ENCODE data around the gene SIGLEC14.
A peak's percentile ranks its signal among the peaks of the same experiment; 100 is the strongest.

Gene SIGLEC14

GRCh38 chr19:51614789-51615188 lies 31.8 kb downstream of the SIGLEC14 start:
- 0 out of 2 replicates have a peak, but pooled peaks cover 4% of the 10 kb centered on the region for H3K27me3 ChIP-seq (ENCODE audit: insufficient read depth, low read depth)

GRCh38 chr19:51610576-51610975 lies 36.0 kb downstream of the SIGLEC14 start:
- no peaks in the 10 kb centered on the region for H3K79me2 ChIP-seq (ENCODE audit: insufficient read depth, low read depth)
- H3K27ac ChIP-seq, result no peak overlapping the region
- no peak overlapping the region for H2AFZ ChIP-seq (ENCODE audit: low read depth)
- no peak overlapping the region for H3K9ac ChIP-seq
- no peak overlapping the region for H3K4me2 ChIP-seq
- no peaks in the 10 kb centered on the region for H3K36me3 ChIP-seq (ENCODE audit: insufficient read depth)
- H3K4me1 ChIP-seq (ENCODE audit: low read depth, poor library complexity, severe bottlenecking), result no peaks in the 10 kb centered on the region
- no peaks in the 10 kb centered on the region for H4K20me1 ChIP-seq (ENCODE audit: insufficient read depth)
- 0 out of 2 replicates have a peak, but pooled peaks cover 4% of the 10 kb centered on the region for H3K27me3 ChIP-seq (ENCODE audit: insufficient read depth, low read depth)
- TF ChIP-seq, protein P1, sequence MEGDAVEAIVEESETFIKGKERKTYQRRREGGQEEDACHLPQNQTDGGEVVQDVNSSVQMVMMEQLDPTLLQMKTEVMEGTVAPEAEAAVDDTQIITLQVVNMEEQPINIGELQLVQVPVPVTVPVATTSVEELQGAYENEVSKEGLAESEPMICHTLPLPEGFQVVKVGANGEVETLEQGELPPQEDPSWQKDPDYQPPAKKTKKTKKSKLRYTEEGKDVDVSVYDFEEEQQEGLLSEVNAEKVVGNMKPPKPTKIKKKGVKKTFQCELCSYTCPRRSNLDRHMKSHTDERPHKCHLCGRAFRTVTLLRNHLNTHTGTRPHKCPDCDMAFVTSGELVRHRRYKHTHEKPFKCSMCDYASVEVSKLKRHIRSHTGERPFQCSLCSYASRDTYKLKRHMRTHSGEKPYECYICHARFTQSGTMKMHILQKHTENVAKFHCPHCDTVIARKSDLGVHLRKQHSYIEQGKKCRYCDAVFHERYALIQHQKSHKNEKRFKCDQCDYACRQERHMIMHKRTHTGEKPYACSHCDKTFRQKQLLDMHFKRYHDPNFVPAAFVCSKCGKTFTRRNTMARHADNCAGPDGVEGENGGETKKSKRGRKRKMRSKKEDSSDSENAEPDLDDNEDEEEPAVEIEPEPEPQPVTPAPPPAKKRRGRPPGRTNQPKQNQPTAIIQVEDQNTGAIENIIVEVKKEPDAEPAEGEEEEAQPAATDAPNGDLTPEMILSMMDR (conservative IDR thresholded peaks at IDR 0.05; ENCODE audit: low read depth, low read length), result no peak
- no peak overlapping the region for H3K4me3 ChIP-seq (IDR thresholded peaks at IDR 0.05; ENCODE audit: insufficient read depth, low read depth, low read length)

More at GRCh38 chr19:51614789-51615188, 31.8 kb downstream of the SIGLEC14 start:
- no peak overlapping the region for H2AFZ ChIP-seq (ENCODE audit: low read depth)
- H3K79me2 ChIP-seq (ENCODE audit: insufficient read depth, low read depth), result no peaks in the 10 kb centered on the region
- H3K4me2 ChIP-seq, result no peak overlapping the region
- no peak overlapping the region for H3K9ac ChIP-seq
- TF ChIP-seq, protein P1 (conservative IDR thresholded peaks at IDR 0.05; ENCODE audit: low read depth, low read length), result no peak
- no peak overlapping the region for H3K27ac ChIP-seq
- no peaks in the 10 kb centered on the region for H3K36me3 ChIP-seq (ENCODE audit: insufficient read depth)
- no peaks in the 10 kb centered on the region for H4K20me1 ChIP-seq (ENCODE audit: insufficient read depth)
- no peaks in the 10 kb centered on the region for H3K4me1 ChIP-seq (ENCODE audit: low read depth, poor library complexity, severe bottlenecking)
- H3K4me3 ChIP-seq (IDR thresholded peaks at IDR 0.05; ENCODE audit: insufficient read depth, low read depth, low read length), result no peak overlapping the region

DNA sequence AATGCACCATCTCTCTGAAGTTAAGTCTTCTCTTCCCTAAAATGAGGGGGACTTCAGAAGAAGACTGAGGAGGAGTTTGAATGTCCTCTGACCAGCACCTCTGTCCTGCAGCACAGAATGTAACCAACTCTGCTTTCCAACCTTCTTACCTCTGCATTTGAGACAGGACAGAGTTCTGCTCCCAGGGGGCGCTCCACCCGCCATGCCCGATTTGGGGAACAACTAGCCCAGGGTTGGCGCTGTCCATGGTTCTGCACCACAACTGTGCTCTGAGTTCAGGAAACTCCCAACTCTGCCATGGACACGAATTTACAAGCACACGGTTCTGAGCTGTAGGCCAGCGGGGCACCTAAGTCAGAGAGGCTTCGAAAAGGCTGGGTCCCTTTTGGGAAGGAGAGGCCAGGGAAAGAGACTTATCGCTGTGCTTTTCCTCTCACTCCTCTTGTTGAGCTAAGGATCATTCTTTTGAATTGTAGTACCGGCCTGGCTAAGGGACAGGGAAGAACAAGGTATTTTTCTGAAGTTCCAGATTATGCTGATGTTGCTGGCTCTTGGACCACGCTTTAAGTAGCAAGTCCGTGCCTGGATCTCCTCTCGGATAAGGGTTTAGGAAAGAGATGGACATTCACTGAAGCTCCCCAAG lies 38.6 kb downstream of the SIGLEC14 start:
- no peak overlapping the region for H3K4me2 ChIP-seq
- H3K4me3 ChIP-seq (IDR thresholded peaks at IDR 0.05; ENCODE audit: insufficient read depth, low read depth, low read length), result no peak overlapping the region
- H3K79me2 ChIP-seq (ENCODE audit: insufficient read depth, low read depth), result no peaks in the 10 kb centered on the region
- no peaks in the 10 kb centered on the region for H3K36me3 ChIP-seq (ENCODE audit: insufficient read depth)
- H3K27me3 ChIP-seq (ENCODE audit: insufficient read depth, low read depth), result no peaks in the 10 kb centered on the region
- no peak overlapping the region for H3K27ac ChIP-seq
- no peak overlapping the region for H2AFZ ChIP-seq (ENCODE audit: low read depth)
- no peaks in the 10 kb centered on the region for H3K4me1 ChIP-seq (ENCODE audit: low read depth, poor library complexity, severe bottlenecking)
- no peaks in the 10 kb centered on the region for H4K20me1 ChIP-seq (ENCODE audit: insufficient read depth)
- no peak overlapping the region for H3K9ac ChIP-seq
- TF ChIP-seq, protein P1 (conservative IDR thresholded peaks at IDR 0.05; ENCODE audit: low read depth, low read length), result peak; percentile 54

DNA sequence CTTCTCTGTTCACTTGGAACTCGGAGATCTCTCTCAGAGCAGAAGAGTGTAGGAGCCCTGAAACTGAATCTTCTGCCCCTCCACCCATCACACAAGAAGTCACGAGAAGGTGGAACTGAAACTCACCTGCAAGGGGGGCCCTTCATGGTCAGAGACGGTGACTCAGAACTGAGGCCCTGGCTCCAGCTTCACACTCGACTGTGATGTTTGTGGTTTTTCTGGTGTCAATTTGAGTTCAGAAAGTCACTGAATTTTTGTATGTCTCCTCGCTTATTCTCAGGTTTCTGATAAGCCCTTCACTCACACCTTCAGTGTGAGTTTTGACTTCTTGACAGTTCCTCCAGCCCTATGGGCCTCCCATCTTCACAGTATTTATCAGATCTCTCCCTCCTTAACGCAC lies 39.5 kb downstream of the SIGLEC14 start:
- Histone ChIP-seq H3K4me3 (IDR thresholded peaks at IDR 0.05; ENCODE audit: insufficient read depth, low read depth, low read length) (no peak overlapping the region), H3K4me1 (ENCODE audit: low read depth, poor library complexity, severe bottlenecking) (no peaks in the 10 kb centered on the region), H2AFZ (ENCODE audit: low read depth) (no peak overlapping the region), H3K27me3 (ENCODE audit: insufficient read depth, low read depth) (no peaks in the 10 kb centered on the region), H3K36me3 (ENCODE audit: insufficient read depth) (no peaks in the 10 kb centered on the region), H3K4me2 (no peak overlapping the region), H3K79me2 (ENCODE audit: insufficient read depth, low read depth) (no peaks in the 10 kb centered on the region), H3K27ac (no peak overlapping the region), H4K20me1 (ENCODE audit: insufficient read depth) (no peaks in the 10 kb centered on the region), H3K9ac (no peak overlapping the region)
- TF ChIP-seq, protein P1 (conservative IDR thresholded peaks at IDR 0.05; ENCODE audit: low read depth, low read length), result no peak
